Stimulated activated CD8-positive, alpha-beta memory T cell treated with anti-CD3 and anti-CD28 coated beads, Interleukin-15, amount 100 ng/mL, for 24 hours (primary cell): Measurements from ENCODE around the gene GPSM1.
"Not testable (repeated sequence)": the region's sequence is repeated elsewhere in the genome, so short reads cannot be mapped to it uniquely, and the experiment has no call there.

ENCODE experiments used
- DNase-seq: peaks from one replicate; pipeline ENCODE4 v3.0.0-alpha.2; 2020; ENCODE audit warnings: low read depth

Gene GPSM1

DNA sequence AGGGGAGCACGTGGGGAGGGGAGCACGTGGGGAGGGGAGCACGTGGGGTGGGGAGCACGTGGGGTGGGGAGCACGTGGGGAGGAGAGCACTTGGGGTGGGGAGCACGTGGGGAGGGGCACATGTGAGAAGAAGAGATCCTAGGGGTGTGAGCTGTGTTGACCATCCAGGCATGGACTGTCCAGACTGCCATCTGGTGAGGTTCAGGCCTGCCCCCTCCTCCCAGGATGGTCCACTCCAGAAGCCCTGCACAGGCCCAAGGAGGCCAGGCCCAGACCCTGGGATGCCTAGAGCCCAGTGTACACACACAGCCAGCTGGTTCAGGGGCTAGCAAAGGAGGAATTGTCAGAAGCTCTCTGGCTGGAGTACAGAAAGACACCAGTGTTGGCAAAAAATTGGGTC lies 70.3 kb downstream of the GPSM1 start:
- DNase-seq: no peak

DNA sequence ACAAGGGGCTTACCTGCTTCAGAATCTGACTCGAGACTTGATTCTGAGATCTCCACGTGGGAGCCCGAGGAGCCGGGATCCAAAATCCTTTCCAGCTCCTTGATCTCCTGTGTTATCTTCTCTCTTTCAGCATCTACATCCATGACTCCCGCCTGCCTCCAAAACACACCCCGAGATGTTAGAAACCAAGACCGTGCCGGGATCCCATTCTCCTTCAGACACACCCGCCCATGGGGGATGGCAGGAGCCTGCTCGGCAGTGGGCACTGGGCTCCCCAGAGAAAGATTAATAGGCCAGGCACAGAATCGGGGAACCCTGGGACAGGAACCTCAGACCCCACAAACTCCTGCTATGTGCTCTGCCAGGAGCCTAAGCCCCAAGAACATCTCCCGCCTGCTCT lies 70.9 kb downstream of the GPSM1 start:
- DNase-seq: no peak

DNA sequence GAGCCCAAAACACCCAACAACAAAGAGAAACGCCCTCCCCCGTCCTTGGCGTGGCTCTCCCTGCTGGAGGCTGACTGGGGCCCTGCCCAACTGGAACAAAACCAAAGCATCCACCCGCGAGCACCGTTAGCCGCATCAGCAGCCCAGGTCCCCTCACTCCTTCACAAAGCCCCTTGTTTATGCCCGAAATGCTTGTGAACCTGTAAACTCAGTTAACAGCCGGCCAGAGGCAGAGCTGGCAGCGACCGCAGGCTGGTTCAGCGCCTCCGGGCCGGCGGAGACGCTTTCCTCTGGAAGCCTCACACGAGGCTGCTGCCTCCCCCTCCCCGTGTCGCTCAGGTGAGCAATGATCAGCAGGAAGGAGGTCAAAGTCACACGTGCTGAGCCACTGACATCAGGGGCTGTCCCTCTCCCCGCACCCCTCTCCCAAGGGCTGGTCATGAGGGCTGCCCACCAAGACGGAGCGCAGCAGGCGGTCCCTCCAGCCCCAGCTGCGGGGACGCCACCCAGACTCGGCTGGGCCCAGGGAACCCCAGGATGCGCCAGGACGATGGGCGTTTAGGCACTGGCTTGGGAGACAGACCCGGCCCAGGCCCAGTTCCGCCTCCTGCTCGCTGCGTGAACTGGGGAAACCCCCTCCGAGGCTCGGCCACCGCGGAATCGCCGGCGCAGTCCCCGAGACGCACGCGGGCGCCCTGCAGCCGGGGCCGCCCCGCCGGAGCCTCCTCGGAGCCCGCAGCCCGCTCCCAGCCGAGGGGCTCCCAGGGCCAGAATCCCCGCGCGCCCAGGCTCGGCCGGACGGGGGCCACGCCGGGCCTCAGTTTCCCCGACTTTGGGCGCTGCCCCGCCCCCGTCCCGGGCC lies 72.1 kb downstream of the GPSM1 start:
- DNase-seq: no peak

DNA sequence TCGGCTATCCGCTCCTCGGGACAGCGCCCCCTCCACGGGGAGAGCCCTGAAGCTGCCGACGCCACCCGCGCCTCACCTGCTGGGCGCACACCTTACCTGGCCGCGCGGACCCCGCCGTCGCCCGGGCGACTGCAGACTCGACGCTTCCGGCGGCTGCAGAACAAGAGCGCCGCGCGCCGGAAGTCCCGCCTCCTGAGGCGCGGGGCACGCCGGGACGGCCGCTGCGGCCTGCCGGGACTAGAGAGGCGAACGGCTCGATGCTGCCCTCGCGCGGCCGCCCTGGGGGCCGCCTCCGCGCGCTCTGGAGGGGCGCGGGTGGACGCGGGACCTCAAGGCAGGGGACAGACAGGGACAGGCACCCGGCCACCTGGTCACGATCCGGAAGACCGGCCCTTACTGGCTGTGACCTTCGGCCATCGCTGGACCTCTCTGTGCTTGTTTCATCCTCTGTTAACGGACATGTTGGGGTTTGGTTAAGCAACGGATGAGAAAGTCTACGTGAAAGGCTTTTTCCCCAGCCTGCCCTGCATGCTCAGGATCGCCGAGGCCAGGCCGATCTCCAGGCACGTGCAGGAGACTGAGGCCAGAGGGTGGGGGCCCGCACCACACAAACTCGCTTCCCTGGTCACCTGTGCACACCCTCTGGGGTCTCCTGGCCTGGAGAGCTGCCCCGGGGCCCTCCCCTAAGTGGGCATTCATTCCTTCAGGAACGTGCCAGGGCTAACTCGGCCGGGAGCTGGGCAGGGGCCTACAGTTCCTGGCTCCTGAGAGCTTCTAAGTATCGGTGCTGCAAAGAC lies 72.9 kb downstream of the GPSM1 start, which contains the start of gene SNAPC4:
Gene SNAPC4 (minus strand): TSS at position 133 of the 797 bp plus-strand sequence. CDS start 1,742 bp downstream, outside the sequence.
- DNase-seq: peak; percentile 76

DNA sequence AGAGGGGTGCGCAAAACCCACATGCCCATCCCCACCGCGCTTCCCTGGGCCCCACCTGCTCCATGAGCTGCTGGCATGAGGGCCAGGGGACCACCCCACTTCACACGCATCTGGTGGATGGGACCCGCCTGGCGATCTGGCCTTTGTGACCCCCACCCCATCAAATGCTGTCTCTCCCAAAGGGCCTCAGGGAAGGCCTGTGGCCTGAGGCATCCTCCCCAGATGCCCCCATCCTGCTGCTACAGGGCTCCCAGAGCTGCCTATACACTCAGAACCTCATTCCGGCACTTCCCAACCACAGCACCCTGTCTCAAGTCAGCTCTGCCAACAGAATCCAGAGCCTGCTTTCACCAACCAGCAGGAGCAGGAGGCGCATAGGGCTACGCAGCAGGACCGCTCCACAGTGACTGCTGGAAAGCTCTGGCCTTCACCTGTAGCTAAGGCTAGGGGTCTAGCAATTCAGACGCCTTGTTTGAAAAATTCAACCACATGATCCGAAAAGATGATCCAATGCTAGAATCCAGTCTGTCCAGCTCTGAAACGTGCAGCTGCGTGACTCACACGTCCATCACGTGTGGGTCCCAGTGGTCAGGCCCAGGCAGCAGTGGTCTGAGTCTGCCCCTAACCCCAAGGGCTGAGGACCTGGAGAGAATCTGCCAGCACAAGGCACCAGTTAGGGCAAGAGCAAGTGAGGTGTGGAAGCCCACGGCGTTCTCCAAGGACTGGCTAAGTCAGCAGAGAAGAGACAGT lies 74.0 kb downstream of the GPSM1 start:
- DNase-seq: no peak

DNA sequence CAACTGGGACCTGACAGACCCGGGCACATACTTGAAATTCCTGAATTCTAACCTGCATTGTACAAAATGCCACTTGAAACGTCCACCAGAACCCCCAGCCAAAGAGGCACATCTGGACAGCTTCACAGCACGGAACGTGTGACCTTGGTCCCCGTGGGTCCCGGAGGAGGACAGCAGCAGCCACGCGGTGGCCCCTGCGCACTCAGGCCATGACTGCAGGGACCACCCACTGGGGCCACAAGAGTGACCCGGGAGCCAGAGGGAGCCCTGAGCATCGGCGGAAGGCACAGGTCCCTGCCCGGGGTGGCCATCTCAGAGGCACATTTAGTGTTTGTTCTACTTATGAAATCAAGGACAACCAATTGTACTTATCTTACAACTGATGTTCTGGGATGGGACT lies 74.7 kb downstream of the GPSM1 start:
- no peak for DNase-seq

DNA sequence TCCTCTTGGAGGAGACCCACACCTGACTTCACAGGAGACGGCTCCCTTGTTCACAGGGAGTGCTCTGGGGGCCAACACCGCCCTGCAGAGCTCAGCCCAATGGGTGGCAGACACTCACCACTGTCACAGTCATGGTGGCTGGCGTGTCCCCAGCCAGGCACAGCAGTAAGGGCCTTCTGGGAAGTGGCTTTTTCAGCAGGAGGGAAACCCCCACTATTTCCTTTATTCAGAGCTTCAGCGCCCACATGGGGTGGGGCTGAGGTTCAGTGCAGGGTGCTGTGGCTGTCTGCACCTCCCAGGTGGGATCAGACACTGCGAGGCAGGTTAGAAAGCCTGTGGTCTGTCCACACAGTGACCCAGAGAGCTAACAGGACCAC lies 76.2 kb downstream of the GPSM1 start:
- DNase-seq: peak; percentile 33

DNA sequence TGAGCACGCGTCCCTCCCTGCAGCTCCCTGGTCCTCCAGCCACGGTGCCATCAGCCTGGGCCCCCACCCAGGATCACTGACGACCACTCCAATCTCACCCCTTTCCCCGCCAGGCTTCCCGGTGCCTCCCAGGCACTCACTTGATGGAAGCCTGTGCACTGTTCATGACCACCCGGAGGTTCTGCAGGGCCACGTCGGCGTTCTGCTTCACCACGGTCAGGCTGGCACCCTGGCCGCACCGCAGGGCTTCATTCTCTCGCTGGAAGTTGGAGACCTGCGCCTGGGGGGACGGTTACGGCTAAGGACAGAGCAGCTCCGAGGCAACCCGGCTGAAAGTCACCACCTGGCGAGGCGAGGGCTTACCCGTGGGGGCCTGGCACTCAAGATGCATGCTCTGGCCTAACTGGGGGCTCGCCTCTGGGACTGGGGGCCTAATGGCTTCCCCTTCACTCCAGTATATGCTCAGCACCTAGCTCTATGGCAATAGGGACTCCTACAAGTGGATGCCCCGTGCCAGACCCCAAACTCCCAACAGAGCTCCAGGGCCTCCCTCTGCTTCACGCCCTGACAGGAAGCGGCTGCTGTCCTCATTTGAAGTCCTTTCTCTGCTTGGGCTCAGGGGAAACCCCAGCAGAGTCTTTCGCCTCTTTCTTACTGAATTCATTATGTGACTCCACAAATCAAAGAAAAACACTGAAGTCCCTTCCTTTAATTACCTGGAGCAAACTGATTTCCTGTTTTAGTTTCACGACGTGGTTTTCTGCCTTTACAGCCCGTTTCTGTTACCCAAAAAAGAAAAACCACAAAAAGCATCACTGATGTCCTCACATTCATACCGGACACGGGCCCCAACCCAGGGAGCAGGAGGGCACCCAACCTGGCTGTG lies 76.8 kb downstream of the GPSM1 start:
- no peak for DNase-seq

DNA sequence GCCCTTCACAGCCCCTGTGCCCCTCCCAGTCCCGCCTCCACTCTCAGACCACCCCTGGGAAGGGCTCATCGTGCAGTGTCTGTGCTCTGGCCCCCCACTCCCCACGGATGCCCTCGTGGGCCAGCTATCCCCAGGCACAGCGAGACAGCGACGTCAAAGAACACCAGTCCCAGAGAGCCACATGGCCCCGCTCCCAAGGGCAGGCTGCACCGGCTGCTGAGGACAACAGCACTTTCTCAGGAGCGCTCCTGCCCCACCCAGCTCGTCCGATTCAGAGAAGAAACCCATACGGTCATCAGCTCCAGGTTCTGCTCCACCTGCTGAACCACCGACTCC lies 77.4 kb downstream of the GPSM1 start:
- DNase-seq: no peak

DNA sequence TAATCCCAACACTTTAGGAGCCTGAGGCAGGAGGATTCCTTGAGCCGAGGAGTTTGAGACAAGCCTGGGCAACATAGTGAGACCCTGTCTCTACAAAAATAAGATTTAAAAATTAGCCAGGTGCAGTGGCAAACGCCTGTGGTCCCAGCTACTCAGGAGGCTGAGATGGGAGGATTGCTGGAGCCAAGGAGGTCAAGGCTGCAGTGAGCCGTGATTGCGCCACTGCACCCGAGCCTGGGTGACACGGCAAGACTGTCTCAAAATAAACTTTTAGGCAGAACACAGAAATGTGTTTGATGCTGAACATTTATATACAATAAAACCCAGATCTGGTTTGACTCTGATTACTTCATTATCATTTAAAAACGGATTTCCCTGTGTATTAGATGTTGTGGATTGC lies 78.1 kb downstream of the GPSM1 start:
- no peak for DNase-seq

DNA sequence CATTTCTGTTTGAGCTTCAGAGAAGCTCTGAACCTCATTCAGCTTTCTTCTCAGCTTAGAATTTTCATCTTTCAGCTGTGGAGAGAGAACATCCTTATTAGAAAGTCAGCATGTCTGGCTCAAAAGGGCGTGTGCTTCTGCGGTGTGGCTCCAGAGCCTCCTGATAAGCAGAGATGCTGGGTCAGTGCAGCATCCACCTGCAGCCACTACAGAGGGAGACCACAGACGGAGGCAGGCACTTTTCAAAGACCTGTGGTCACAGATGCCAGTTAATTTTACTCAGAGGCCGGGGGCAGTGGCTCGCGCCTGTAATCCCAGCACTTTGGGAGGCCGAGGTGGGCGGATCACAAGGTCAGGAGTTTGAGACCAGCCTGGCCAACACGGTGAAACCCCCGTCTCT lies 78.6 kb downstream of the GPSM1 start:
- DNase-seq: not testable (repeated sequence)

DNA sequence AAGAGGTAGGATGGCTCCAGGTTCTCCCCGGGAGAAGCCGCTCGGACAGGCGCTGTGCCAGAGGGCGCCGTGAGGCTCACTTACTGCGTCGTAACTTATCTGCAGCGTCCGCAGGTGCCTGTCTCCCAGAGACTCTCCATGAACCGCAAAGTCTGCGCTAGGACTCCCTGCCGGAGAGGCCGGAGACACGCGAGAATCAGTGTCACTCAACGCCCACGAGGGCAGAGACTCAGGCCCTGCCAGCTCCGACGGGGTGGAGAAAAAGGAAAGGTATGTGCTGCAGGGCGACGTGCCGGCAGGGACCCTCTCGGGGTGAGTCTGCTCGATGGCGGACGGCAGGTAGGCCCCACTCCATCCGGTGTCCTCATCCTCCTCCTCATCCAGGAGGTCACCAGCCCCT lies 79.7 kb downstream of the GPSM1 start:
- DNase-seq: not testable (repeated sequence)

DNA sequence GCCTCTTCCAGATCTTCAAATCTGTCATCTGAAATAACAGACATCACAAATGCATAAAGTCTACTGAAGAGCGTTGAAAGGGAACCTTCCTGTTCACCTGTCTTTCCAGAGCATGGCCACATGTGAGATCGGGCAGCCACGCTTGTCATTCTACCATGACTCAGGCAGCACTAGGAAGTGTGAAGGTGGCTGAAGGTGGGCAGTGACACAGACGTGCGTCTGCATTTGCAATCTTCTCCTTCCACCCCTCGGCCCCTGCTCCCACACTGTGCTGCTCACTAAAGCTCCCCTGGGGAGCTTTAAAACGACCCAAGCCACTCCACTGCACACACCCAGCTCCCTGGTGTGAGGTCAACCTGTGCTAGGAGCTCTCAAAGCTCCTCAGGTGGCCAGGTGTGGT lies 80.6 kb downstream of the GPSM1 start:
- no peak for DNase-seq
